SU-DHL-6 (cell line): ENCODE measurements around the gene ADIPOQ.
"Not testable (repeated sequence)": the region's sequence is repeated elsewhere in the genome, so short reads cannot be mapped to it uniquely, and the experiment has no call there.

Experiments
- H2AFZ ChIP-seq: fragments of 200-600 bp; sonication (generic); 2 replicates; pipeline ENCODE4 v1.6.1; 2014; ENCODE audit warnings: low read depth, mild to moderate bottlenecking, moderate library complexity, mixed read lengths, antibody characterized with exemption, low read length; ENCODE audit not compliant: severe bottlenecking
- H3F3A ChIP-seq: fragments of 200-600 bp; shearing (Covaris generic); 2 replicates; pipeline ENCODE4 v1.6.0; 2016; ENCODE audit warnings: antibody characterized with exemption, mild to moderate bottlenecking; ENCODE audit not compliant: insufficient read depth
- H3K27ac ChIP-seq: fragments of 200-600 bp; sonication (generic); 2 replicates; pipeline ENCODE4 v1.5.1; 2016; ENCODE audit warnings: low read depth, mild to moderate bottlenecking, low read length, moderate library complexity, mixed read lengths
- H3K27me3 ChIP-seq: fragments of 200-600 bp; sonication (generic), shearing (Covaris generic); 2 replicates; pipeline ENCODE4 v1.6.0; 2014; ENCODE audit warnings: mild to moderate bottlenecking, low read length
- H3K36me3 ChIP-seq: fragments of 200-600 bp; sonication (generic); 2 replicates; pipeline ENCODE4 v1.6.1; 2014; ENCODE audit warnings: mild to moderate bottlenecking, low read length, mixed read lengths
- H3K4me2 ChIP-seq: fragments of 300-600, 200-600 bp; shearing (Covaris generic), sonication (generic); 2 replicates; pipeline ENCODE4 v1.6.0; 2014; ENCODE audit warnings: low read length, low read depth, mild to moderate bottlenecking; ENCODE audit not compliant: poor library complexity, severe bottlenecking
- H3K4me3 ChIP-seq: fragments of 200-600 bp; sonication (generic); 2 replicates; pipeline ENCODE4 v1.5.1; 2014; ENCODE audit warnings: antibody characterized with exemption, low read length, mild to moderate bottlenecking, mixed read lengths; ENCODE audit not compliant: insufficient read depth, poor library complexity, severe bottlenecking
- H3K79me2 ChIP-seq: fragments of 200-600 bp; sonication (generic); 2 replicates; pipeline ENCODE4 v1.6.1; 2014; ENCODE audit warnings: mild to moderate bottlenecking, low read length, moderate library complexity; ENCODE audit not compliant: insufficient read depth
- H3K9ac ChIP-seq: fragments of 200-600 bp; sonication (generic); 2 replicates; pipeline ENCODE4 v1.7.0; 2014; ENCODE audit warnings: mild to moderate bottlenecking, low read length
- H3K9me2 ChIP-seq: fragments of 200-600 bp; sonication (generic); replicated peaks from 2 replicates; pipeline ENCODE4 v1.6.1; 2014; ENCODE audit warnings: low read length; ENCODE audit not compliant: insufficient read depth
- H3K9me3 ChIP-seq: fragments of 200-600 bp; sonication (generic); 2 replicates; pipeline ENCODE4 v1.6.1; 2014; ENCODE audit warnings: low read length, mixed read lengths; ENCODE audit not compliant: insufficient read depth
- H4K20me1 ChIP-seq: fragments of 200-600 bp; sonication (generic); 2 replicates; pipeline ENCODE4 v1.6.1; 2014; ENCODE audit warnings: low read depth, mild to moderate bottlenecking, antibody characterized with exemption, low read length, moderate library complexity, mixed read lengths
- EZH2phosphoT487 ChIP-seq: fragments of 200-600 bp; sonication (generic), shearing (Covaris generic); conservative IDR thresholded peaks from 2 replicates; pipeline ENCODE4 v1.6.1; 2018; ENCODE audit warnings: mild to moderate bottlenecking, antibody characterized with exemption, low read length, moderate library complexity, mixed read lengths
- TF ChIP-seq, protein P1 (sequence below): fragments of 200-600 bp; sonication (generic); IDR thresholded peaks from one replicate; pipeline ENCODE4 v1.5.1; 2017; ENCODE audit warnings: antibody characterized with exemption, mild to moderate bottlenecking, low read length, moderate library complexity; ENCODE audit not compliant: insufficient read depth, poor library complexity, severe bottlenecking

ADIPOQ gene

DNA sequence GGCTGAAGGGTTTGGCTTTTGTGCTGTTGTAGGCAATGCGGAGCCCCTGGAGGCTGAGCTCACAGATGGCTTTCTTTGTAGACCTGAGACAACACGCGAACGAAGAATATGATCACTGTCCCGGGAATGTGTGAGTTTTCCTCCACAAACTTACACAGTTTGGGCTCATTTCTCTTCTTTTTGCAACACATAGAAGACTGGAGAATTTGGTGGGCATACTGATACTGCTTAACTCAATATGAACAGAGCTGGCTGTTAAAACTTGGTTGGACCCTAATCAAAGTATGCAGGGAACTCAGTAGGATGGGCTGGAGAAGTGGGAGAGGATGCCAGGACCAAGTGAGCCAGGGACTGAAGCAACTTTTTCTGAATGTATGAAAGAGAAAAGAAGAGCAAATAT is 24.0 kb upstream of the ADIPOQ start:
- H3K4me2 ChIP-seq = no peak overlapping the region

DNA sequence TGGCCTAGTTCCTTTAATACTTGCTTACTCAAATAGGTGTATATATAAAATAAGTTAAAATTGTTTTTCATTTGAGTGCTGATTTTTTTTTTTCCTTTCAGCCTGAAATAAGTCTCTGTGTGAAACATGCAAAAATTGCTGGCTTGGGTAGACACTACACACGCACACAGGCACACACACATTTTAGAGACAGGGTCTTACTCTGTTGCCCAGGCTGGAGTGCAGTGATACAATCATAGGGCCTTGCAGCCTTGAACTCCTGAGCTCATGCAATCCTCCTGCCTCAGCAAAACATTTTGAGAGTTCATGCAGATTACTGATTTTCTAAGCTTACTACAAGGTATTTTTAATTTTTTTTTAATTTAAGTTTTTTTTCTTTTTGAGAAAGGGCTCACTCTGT is 23.6 kb upstream of the ADIPOQ start:
- H3K9ac ChIP-seq = no peak overlapping the region
- H3K9me3 ChIP-seq = no peaks in the 10 kb centered on the region
- no peak overlapping the region for H3K4me2 ChIP-seq
- no peaks in the 10 kb centered on the region for H3K9me2 ChIP-seq
- H3F3A ChIP-seq = no peaks in the 10 kb centered on the region; the same call in 1 of the 2 replicates
- TF ChIP-seq, protein P1, sequence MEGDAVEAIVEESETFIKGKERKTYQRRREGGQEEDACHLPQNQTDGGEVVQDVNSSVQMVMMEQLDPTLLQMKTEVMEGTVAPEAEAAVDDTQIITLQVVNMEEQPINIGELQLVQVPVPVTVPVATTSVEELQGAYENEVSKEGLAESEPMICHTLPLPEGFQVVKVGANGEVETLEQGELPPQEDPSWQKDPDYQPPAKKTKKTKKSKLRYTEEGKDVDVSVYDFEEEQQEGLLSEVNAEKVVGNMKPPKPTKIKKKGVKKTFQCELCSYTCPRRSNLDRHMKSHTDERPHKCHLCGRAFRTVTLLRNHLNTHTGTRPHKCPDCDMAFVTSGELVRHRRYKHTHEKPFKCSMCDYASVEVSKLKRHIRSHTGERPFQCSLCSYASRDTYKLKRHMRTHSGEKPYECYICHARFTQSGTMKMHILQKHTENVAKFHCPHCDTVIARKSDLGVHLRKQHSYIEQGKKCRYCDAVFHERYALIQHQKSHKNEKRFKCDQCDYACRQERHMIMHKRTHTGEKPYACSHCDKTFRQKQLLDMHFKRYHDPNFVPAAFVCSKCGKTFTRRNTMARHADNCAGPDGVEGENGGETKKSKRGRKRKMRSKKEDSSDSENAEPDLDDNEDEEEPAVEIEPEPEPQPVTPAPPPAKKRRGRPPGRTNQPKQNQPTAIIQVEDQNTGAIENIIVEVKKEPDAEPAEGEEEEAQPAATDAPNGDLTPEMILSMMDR = no peak
- no peak for TF ChIP-seq EZH2phosphoT487
- no peak overlapping the region for H3K27ac ChIP-seq
- H3K27me3 ChIP-seq = no peaks in the 10 kb centered on the region
- no peak overlapping the region for H2AFZ ChIP-seq
- H3K4me3 ChIP-seq = no peak overlapping the region
- H4K20me1 ChIP-seq = no peaks in the 10 kb centered on the region
- no peaks in the 10 kb centered on the region for H3K79me2 ChIP-seq
- no peaks in the 10 kb centered on the region for H3K36me3 ChIP-seq

More for the DNA sequence above, 24.0 kb upstream of the ADIPOQ start:
- no peaks in the 10 kb centered on the region for H3K9me2 ChIP-seq
- H3K27me3 ChIP-seq = no peaks in the 10 kb centered on the region
- H3K9ac ChIP-seq = no peak overlapping the region
- H3F3A ChIP-seq = no peaks in the 10 kb centered on the region; the same call in 1 of the 2 replicates
- no peak overlapping the region for H3K4me3 ChIP-seq
- no peaks in the 10 kb centered on the region for H4K20me1 ChIP-seq
- H2AFZ ChIP-seq = no peak overlapping the region
- no peaks in the 10 kb centered on the region for H3K36me3 ChIP-seq
- no peak overlapping the region for H3K27ac ChIP-seq
- no peak for TF ChIP-seq EZH2phosphoT487
- TF ChIP-seq, protein P1 = no peak
- H3K79me2 ChIP-seq = no peaks in the 10 kb centered on the region
- H3K9me3 ChIP-seq = no peaks in the 10 kb centered on the region

- Histone ChIP-seq H3K9ac (no peak overlapping the region), H2AFZ (peak overlapping the region; percentile 58), H3K9me2 (no peaks in the 10 kb centered on the region), H3K9me3 (no peaks in the 10 kb centered on the region), H3K27ac (no peak overlapping the region), H4K20me1 (no peaks in the 10 kb centered on the region), H3K36me3 (no peaks in the 10 kb centered on the region), H3K4me2 (peak overlapping the region; percentile 26), H3F3A (peaks cover 7% of the 10 kb centered on the region; the same call in 1 of the 2 replicates), H3K79me2 (no peaks in the 10 kb centered on the region), H3K27me3 (no peaks in the 10 kb centered on the region), H3K4me3 (no peak overlapping the region)
- TF ChIP-seq, protein P1 = peak; percentile 34
- TF ChIP-seq EZH2phosphoT487 = no peak
Measured at GRCh38 chr3:186821429-186822387, 20.8 kb upstream of the ADIPOQ start.

- not testable (repeated sequence) for H3K4me3 ChIP-seq, H3K4me2 ChIP-seq, H3K9me3 ChIP-seq, H3K27me3 ChIP-seq, H3K36me3 ChIP-seq, H3K79me2 ChIP-seq, H3K9ac ChIP-seq, H3F3A ChIP-seq, H4K20me1 ChIP-seq, H3K27ac ChIP-seq, H2AFZ ChIP-seq, H3K9me2 ChIP-seq
Measured at GRCh38 chr3:186822388-186822759, 20.1 kb upstream of the ADIPOQ start.
